GM23338 (cell line): Measurements from ENCODE around the gene SLC6A12.

Source experiments
- CREB1 ChIP-seq: fragments of 250-450 bp; sonication (Bioruptor Pico); IDR thresholded peaks from 2 replicates; pipeline ENCODE4 v1.5.0; 2020; ENCODE audit warnings: low read depth, mild to moderate bottlenecking, moderate library complexity
- CTCF ChIP-seq, 2 experiments: fragments of 200-600 bp in 1 of 2; sonication (generic) in 1 of 2; conservative IDR thresholded peaks; 2 replicates each; pipeline versions ENCODE4 v1.5.1 to v1.6.1; 2016 to 2017; ENCODE audit warnings: antibody characterized with exemption in 2 of 2, low read depth in 2 of 2, mild to moderate bottlenecking in 2 of 2, moderate library complexity in 1 of 2
- ETS1 ChIP-seq: IDR thresholded peaks from 2 replicates; pipeline ENCODE4 v1.6.1; 2016; ENCODE audit warnings: antibody characterized with exemption
- EZH2 ChIP-seq: fragments of 200-600 bp; sonication (generic); IDR thresholded peaks from one replicate; pipeline ENCODE4 v1.8.0; 2017; ENCODE audit warnings: antibody characterized with exemption, mild to moderate bottlenecking, low read depth; ENCODE audit not compliant: unreplicated experiment
- EZH2phosphoT487 ChIP-seq: fragments of 200-600 bp; sonication (generic); IDR thresholded peaks from one replicate; pipeline ENCODE4 v1.8.1; 2018; ENCODE audit warnings: antibody characterized with exemption; ENCODE audit not compliant: unreplicated experiment
- JUNB ChIP-seq: IDR thresholded peaks from one replicate; pipeline ENCODE4 v1.6.1; 2016; ENCODE audit warnings: antibody characterized with exemption; ENCODE audit not compliant: unreplicated experiment
- NANOG ChIP-seq: IDR thresholded peaks from 2 replicates; pipeline ENCODE4 v1.6.1; 2016; ENCODE audit warnings: antibody characterized with exemption, borderline replicate concordance
- POLR2AphosphoS5 ChIP-seq: IDR thresholded peaks from 2 replicates; pipeline ENCODE4 v1.6.1; 2016; ENCODE audit warnings: antibody characterized with exemption, low read depth
- REST ChIP-seq: IDR thresholded peaks from one replicate; pipeline ENCODE4 v1.6.1; 2018; ENCODE audit warnings: antibody characterized with exemption; ENCODE audit not compliant: unreplicated experiment
- ZNF462 ChIP-seq: fragments of 250-450 bp; sonication (Bioruptor Pico); IDR thresholded peaks from 2 replicates; pipeline ENCODE4 v1.5.0; 2020; ENCODE audit warnings: mild to moderate bottlenecking, moderate library complexity

GRCh38 chr12:203462-204260, 10.3 kb downstream of the SLC6A12 start:
- TF ChIP-seq JUNB (no peak), EZH2phosphoT487 (no peak), CTCF (conservative IDR thresholded peaks at IDR 0.05; ENCODE audit: low read depth in 2 of 2) (peak in 1 of 2 experiments; percentile 10; a peak in 1 of 4 replicates), CREB1 (CRISPR knock-in tag) (no peak), EZH2 (no peak), REST (no peak), NANOG (no peak), POLR2AphosphoS5 (no peak), ETS1 (no peak; the same call in 1 of the 2 replicates), ZNF462 (CRISPR knock-in tag) (no peak)
